Neural progenitor cell (in vitro differentiated cells): ENCODE results near the gene RAI14. TPM values are rescaled to one million over a fixed set of nuclear protein-coding genes. Genes with fewer than 3 reads are reported as not detected.

Experiments
- DNase-seq: peaks from one replicate; pipeline ENCODE4 v3.0.0-alpha.2; 2016; ENCODE audit warnings: low spot score
- H2AFZ ChIP-seq: fragments of 200-600 bp; sonication (generic); replicated peaks from 2 replicates; pipeline ENCODE4 v1.6.1; 2016; ENCODE audit warnings: antibody characterized with exemption
- H3F3A ChIP-seq: fragments of 200-600 bp; sonication (generic); 2 replicates; pipeline ENCODE4 v1.6.1; 2016; ENCODE audit warnings: antibody characterized with exemption, low read depth
- H3K27ac ChIP-seq: fragments of 200-600 bp; sonication (generic); 2 replicates; pipeline ENCODE4 v1.5.1; 2016; ENCODE audit warnings: mild to moderate bottlenecking
- H3K27me3 ChIP-seq: fragments of 200-600 bp; sonication (generic); 2 replicates; pipeline ENCODE4 v1.6.1; 2016; ENCODE audit warnings: mild to moderate bottlenecking, moderate library complexity
- H3K36me3 ChIP-seq: fragments of 200-600 bp; sonication (generic); 2 replicates; pipeline ENCODE4 v1.5.1; 2016
- H3K4me1 ChIP-seq: fragments of 200-600 bp; sonication (generic); 2 replicates; pipeline ENCODE4 v1.6.1; 2016; ENCODE audit warnings: mixed run types
- H3K4me2 ChIP-seq: fragments of 200-600 bp; sonication (generic); 2 replicates; pipeline ENCODE4 v1.6.1; 2016
- H3K4me3 ChIP-seq: fragments of 200-600 bp; sonication (generic); 2 replicates; pipeline ENCODE4 v1.5.1; 2016
- H3K79me2 ChIP-seq: fragments of 200-600 bp; sonication (generic); 2 replicates; pipeline ENCODE4 v1.6.1; 2016; ENCODE audit warnings: low read depth
- H3K9ac ChIP-seq: fragments of 200-600 bp; sonication (generic); 2 replicates; pipeline ENCODE4 v1.6.1; 2016
- H3K9me3 ChIP-seq: fragments of 200-600 bp; sonication (generic); 2 replicates; pipeline ENCODE4 v1.5.1; 2016; ENCODE audit warnings: low read depth
- H4K20me1 ChIP-seq: fragments of 200-600 bp; sonication (generic); 2 replicates; pipeline ENCODE4 v1.6.1; 2016; ENCODE audit warnings: low read depth
- H3K27ac Mint-ChIP-seq: 3 replicates; pipeline ENCODE4 v1.8.0; 2021; ENCODE audit warnings: mixed read lengths
- H3K27me3 Mint-ChIP-seq: 2 replicates; pipeline ENCODE4 v1.8.0; 2022; ENCODE audit warnings: low read depth, mild to moderate bottlenecking, inconsistent platforms, moderate library complexity, mixed read lengths; ENCODE audit not compliant: insufficient read depth
- H3K36me3 Mint-ChIP-seq: 3 replicates; pipeline ENCODE4 v1.8.0; 2021; ENCODE audit warnings: mixed read lengths
- H3K4me1 Mint-ChIP-seq: 3 replicates; pipeline ENCODE4 v1.8.0; 2021; ENCODE audit warnings: mixed read lengths
- H3K4me3 Mint-ChIP-seq: 3 replicates; pipeline ENCODE4 v1.8.0; 2021; ENCODE audit warnings: mild to moderate bottlenecking, moderate library complexity, mixed read lengths
- H3K9me3 Mint-ChIP-seq: 3 replicates; pipeline ENCODE4 v1.8.0; 2020; ENCODE audit warnings: mixed read lengths
- EZH2 ChIP-seq: fragments of 200-600 bp; sonication (generic); IDR thresholded peaks from 2 replicates; pipeline ENCODE4 v1.6.1; 2017; ENCODE audit warnings: antibody characterized with exemption, mild to moderate bottlenecking, moderate library complexity
- EZH2phosphoT487 ChIP-seq: fragments of 200-600 bp; sonication (generic); IDR thresholded peaks from 2 replicates; pipeline ENCODE4 v1.6.1; 2017; ENCODE audit warnings: antibody characterized with exemption
- total RNA-seq: library from RNA; depleted of rRNA; stranded (reverse); fragments of >200 nt; gene quantifications from 2 replicates; pipeline ENCODE4 v1.2.3, GENCODE V29; 2015; ENCODE audit warnings: low replicate concordance
- TF ChIP-seq, protein P1 (sequence below): fragments of 200-600 bp; sonication (generic); IDR thresholded peaks from 2 replicates; pipeline ENCODE4 v1.5.1; 2017; ENCODE audit warnings: antibody characterized with exemption, mild to moderate bottlenecking

The RAI14 gene
- total RNA-seq, 1 donor from 2014 or later, result 54.6 TPM

DNA sequence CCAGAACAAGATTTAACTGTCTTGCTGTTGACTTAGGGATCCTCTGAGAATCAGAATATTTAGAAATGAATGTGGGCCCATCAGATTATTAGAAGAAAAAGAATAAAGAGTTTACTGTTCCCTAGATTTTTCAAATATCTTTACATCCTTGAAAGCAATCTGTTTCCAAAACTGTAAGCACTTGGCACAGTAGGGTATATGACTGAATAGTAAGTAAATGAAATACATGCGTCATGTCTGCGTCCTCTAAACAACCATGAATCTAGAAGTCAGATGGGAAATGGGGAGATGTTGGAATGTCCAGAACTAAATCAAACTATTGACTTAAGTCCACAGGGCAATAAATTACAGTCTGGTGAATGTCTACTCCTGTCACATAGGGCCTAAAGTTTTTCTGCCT, 209.0 kb downstream of the RAI14 start:
- H3K9ac ChIP-seq, result no peak overlapping the region
- no peaks in the 10 kb centered on the region for H3K27me3 ChIP-seq
- no peak for DNase-seq
- no peaks in the 10 kb centered on the region for H3K36me3 ChIP-seq
- no peaks in the 10 kb centered on the region for H3K4me1 ChIP-seq
- no peaks in the 10 kb centered on the region for H4K20me1 ChIP-seq
- Mint-ChIP-seq H3K9me3 (no peaks in the 10 kb centered on the region), H3K4me3 (no peak overlapping the region), H3K27ac (no peak overlapping the region), H3K4me1 (peaks cover 10% of the 10 kb centered on the region), H3K27me3 (peaks cover 2% of the 10 kb centered on the region), H3K36me3 (peaks cover 4% of the 10 kb centered on the region)
- no peaks in the 10 kb centered on the region for H3K79me2 ChIP-seq
- H3F3A ChIP-seq, result no peaks in the 10 kb centered on the region
- H3K27ac ChIP-seq, result no peak overlapping the region
- no peak for TF ChIP-seq EZH2
- TF ChIP-seq, protein P1, sequence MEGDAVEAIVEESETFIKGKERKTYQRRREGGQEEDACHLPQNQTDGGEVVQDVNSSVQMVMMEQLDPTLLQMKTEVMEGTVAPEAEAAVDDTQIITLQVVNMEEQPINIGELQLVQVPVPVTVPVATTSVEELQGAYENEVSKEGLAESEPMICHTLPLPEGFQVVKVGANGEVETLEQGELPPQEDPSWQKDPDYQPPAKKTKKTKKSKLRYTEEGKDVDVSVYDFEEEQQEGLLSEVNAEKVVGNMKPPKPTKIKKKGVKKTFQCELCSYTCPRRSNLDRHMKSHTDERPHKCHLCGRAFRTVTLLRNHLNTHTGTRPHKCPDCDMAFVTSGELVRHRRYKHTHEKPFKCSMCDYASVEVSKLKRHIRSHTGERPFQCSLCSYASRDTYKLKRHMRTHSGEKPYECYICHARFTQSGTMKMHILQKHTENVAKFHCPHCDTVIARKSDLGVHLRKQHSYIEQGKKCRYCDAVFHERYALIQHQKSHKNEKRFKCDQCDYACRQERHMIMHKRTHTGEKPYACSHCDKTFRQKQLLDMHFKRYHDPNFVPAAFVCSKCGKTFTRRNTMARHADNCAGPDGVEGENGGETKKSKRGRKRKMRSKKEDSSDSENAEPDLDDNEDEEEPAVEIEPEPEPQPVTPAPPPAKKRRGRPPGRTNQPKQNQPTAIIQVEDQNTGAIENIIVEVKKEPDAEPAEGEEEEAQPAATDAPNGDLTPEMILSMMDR, result no peak
- no peak for TF ChIP-seq EZH2phosphoT487
- H3K4me2 ChIP-seq, result no peak overlapping the region
- no peak overlapping the region for H2AFZ ChIP-seq
- H3K9me3 ChIP-seq, result no peaks in the 10 kb centered on the region
- H3K4me3 ChIP-seq, result no peak overlapping the region

DNA sequence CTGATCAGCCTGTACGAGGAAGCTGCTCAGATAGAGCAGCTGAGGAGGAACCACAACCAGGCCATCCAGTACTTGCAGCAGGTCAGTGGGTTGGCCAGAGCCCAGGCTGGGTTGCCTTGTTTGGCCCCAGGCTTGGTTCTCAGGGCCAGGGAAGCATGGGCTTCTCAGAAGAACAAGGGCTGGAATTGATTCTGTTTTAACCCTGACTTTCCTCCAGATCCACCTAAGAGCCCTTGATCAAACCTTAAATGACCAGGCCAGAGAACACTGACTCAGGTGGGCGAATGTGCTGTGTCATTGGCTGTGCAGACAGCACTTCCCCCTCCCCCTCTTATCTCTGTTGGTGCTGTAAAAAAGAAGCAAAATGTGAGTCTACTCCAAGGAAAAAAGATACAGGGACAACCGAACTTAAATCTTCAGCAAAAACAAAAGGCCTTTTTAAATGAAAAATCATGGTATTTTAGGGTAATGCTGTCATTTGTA, 210.9 kb downstream of the RAI14 start:
- no peaks in the 10 kb centered on the region for H3K9me3 ChIP-seq
- TF ChIP-seq EZH2 (no peak), EZH2phosphoT487 (no peak)
- TF ChIP-seq, protein P1, result no peak
- H3K4me3 ChIP-seq, result no peak overlapping the region
- Mint-ChIP-seq H3K4me3 (no peak overlapping the region), H3K4me1 (peaks cover 10% of the 10 kb centered on the region), H3K36me3 (peaks cover 11% of the 10 kb centered on the region), H3K27me3 (peaks cover 2% of the 10 kb centered on the region), H3K9me3 (peaks cover 5% of the 10 kb centered on the region), H3K27ac (no peak overlapping the region)
- H3K4me1 ChIP-seq, result no peaks in the 10 kb centered on the region
- no peaks in the 10 kb centered on the region for H3K79me2 ChIP-seq
- no peak overlapping the region for H3K4me2 ChIP-seq
- no peak overlapping the region for H3K9ac ChIP-seq
- no peak for DNase-seq
- no peaks in the 10 kb centered on the region for H3K27me3 ChIP-seq
- no peaks in the 10 kb centered on the region for H3K36me3 ChIP-seq
- no peak overlapping the region for H2AFZ ChIP-seq
- H4K20me1 ChIP-seq, result no peaks in the 10 kb centered on the region
- no peak overlapping the region for H3K27ac ChIP-seq
- H3F3A ChIP-seq, result no peaks in the 10 kb centered on the region

DNA sequence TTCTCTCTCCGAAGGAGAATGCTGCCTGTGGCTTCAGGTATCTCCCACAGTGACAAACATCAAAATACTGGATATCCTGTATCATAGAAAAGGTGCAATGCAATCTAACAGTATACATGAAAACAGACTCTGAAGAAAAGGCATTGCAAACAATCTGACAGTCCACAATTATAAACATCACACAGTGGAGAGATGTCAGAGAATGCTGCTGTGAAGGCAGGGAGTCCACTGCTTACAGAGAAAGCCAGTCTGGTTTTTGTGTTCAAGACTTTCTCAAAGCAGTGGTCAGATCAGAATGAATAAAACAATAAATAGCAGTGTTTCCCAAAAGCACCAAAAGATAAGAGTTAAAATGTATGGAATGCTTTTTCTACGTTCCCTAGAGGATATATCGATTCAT, 211.5 kb downstream of the RAI14 start:
- Histone ChIP-seq H3K79me2 (no peaks in the 10 kb centered on the region), H3K9me3 (no peaks in the 10 kb centered on the region), H3K27me3 (no peaks in the 10 kb centered on the region), H3K4me3 (no peak overlapping the region), H2AFZ (no peak overlapping the region), H3K4me1 (no peaks in the 10 kb centered on the region), H3F3A (no peaks in the 10 kb centered on the region), H3K9ac (no peak overlapping the region), H3K4me2 (no peak overlapping the region), H3K27ac (no peak overlapping the region), H4K20me1 (no peaks in the 10 kb centered on the region), H3K36me3 (no peaks in the 10 kb centered on the region)
- no peak for TF ChIP-seq EZH2
- no peak for TF ChIP-seq EZH2phosphoT487
- TF ChIP-seq, protein P1, result no peak
- no peak overlapping the region for H3K27ac Mint-ChIP-seq
- H3K9me3 Mint-ChIP-seq, result peaks cover 5% of the 10 kb centered on the region
- H3K4me1 Mint-ChIP-seq, result peaks cover 10% of the 10 kb centered on the region
- peaks cover 11% of the 10 kb centered on the region for H3K36me3 Mint-ChIP-seq
- H3K27me3 Mint-ChIP-seq, result peaks cover 2% of the 10 kb centered on the region
- DNase-seq, result no peak
- no peak overlapping the region for H3K4me3 Mint-ChIP-seq
